CD14-positive monocyte (primary cell): Measurements from ENCODE around the gene MYOCD. TPM values are rescaled to one million over a fixed set of nuclear protein-coding genes. Genes with fewer than 3 reads are reported as not detected.

Source experiments
- DNase-seq, 3 donors: peaks; one replicate each; pipeline ENCODE4 v3.0.0-alpha.2; 2011 to 2022
- H2AFZ ChIP-seq: 2 replicates; pipeline ENCODE4 v1.6.0; 2012; ENCODE audit warnings: mild to moderate bottlenecking, low read depth, low read length, inconsistent platforms; ENCODE audit not compliant: insufficient read depth, poor library complexity, severe bottlenecking
- H3K27ac ChIP-seq, 2 donors: 1 replicate in 1 of 2; 2 replicates in 1 of 2; pipeline ENCODE4 v1.5.1; 2012 to 2013; ENCODE audit warnings: low read length in 2 of 2, control low read depth in 1 of 2, inconsistent platforms in 1 of 2, low read depth in 1 of 2, mild to moderate bottlenecking in 1 of 2
- H3K27me3 ChIP-seq, 2 donors: one replicate each; pipeline versions ENCODE4 v1.6.0 to v1.6.1; 2011 to 2013; ENCODE audit warnings: low read length in 2 of 2; ENCODE audit not compliant: control insufficient read depth in 2 of 2, insufficient read depth in 2 of 2
- H3K36me3 ChIP-seq, 2 donors: replicated peaks in 1 of 2; 1 replicate in 1 of 2; 2 replicates in 1 of 2; pipeline versions ENCODE4 v1.5.1 to v1.6.1; 2012 to 2013; ENCODE audit warnings: low read length in 2 of 2, control low read depth in 1 of 2, inconsistent platforms in 1 of 2, mild to moderate bottlenecking in 1 of 2; ENCODE audit not compliant: insufficient read depth in 2 of 2, control insufficient read depth in 1 of 2
- H3K4me1 ChIP-seq, 2 donors: 1 replicate in 1 of 2; 2 replicates in 1 of 2; pipeline versions ENCODE4 v1.5.1 to v1.6.1; 2012 to 2013; ENCODE audit warnings: low read length in 2 of 2, control low read depth in 1 of 2, inconsistent platforms in 1 of 2, mild to moderate bottlenecking in 1 of 2, moderate library complexity in 1 of 2; ENCODE audit not compliant: insufficient read depth in 2 of 2, control insufficient read depth in 1 of 2
- H3K4me2 ChIP-seq: replicated peaks from 2 replicates; pipeline ENCODE3; 2012; ENCODE audit warnings: low read length, moderate library complexity, mild to moderate bottlenecking; ENCODE audit not compliant: poor library complexity, severe bottlenecking; ENCODE audit errors: extremely low read depth
- H3K4me3 ChIP-seq, 3 experiments: fragments of 200-600 bp in 1 of 3; sonication (generic) in 1 of 3; replicated peaks in 1 of 3; 1 replicate in 2 of 3; 2 replicates in 1 of 3; pipeline ENCODE4 v1.5.1; 2011 to 2013; ENCODE audit warnings: low read length in 3 of 3, mild to moderate bottlenecking in 3 of 3, control low read depth in 2 of 3, low read depth in 2 of 3, inconsistent platforms in 1 of 3, moderate library complexity in 1 of 3
- H3K79me2 ChIP-seq: 2 replicates; pipeline ENCODE4 v1.6.0; 2012; ENCODE audit warnings: mild to moderate bottlenecking, control low read depth, inconsistent platforms, low read length, moderate library complexity; ENCODE audit not compliant: insufficient read depth
- H3K9ac ChIP-seq: 2 replicates; pipeline ENCODE4 v1.6.0; 2017; ENCODE audit warnings: low read length, mild to moderate bottlenecking; ENCODE audit not compliant: insufficient read depth, poor library complexity, severe bottlenecking
- H3K9me3 ChIP-seq, 2 donors: replicated peaks in 1 of 2; 1 replicate in 1 of 2; 2 replicates in 1 of 2; pipeline versions ENCODE4 v1.5.1 to v1.6.1; 2012 to 2013; ENCODE audit warnings: low read length in 2 of 2, control low read depth in 1 of 2; ENCODE audit not compliant: control insufficient read depth in 1 of 2, insufficient read depth in 1 of 2
- H4K20me1 ChIP-seq: 2 replicates; pipeline ENCODE4 v1.6.0; 2012; ENCODE audit warnings: mild to moderate bottlenecking, low read length, control low read depth, moderate library complexity; ENCODE audit not compliant: insufficient read depth
- H3K27ac Mint-ChIP-seq, 7 donors: one replicate each; pipeline ENCODE4 v1.8.0; 2020; ENCODE audit warnings: mild to moderate bottlenecking in 7 of 7, mixed read lengths in 7 of 7, moderate library complexity in 6 of 7, inconsistent platforms in 2 of 7
- H3K27me3 Mint-ChIP-seq, 3 donors: one replicate each; pipeline ENCODE4 v1.8.0; 2021 to 2022; ENCODE audit warnings: low read depth in 3 of 3, mild to moderate bottlenecking in 3 of 3, mixed read lengths in 3 of 3, moderate library complexity in 3 of 3, inconsistent platforms in 1 of 3
- H3K36me3 Mint-ChIP-seq, 2 donors: one replicate each; pipeline ENCODE4 v1.8.0; 2020; ENCODE audit warnings: mixed read lengths in 2 of 2, inconsistent platforms in 1 of 2, mild to moderate bottlenecking in 1 of 2
- H3K4me1 Mint-ChIP-seq: one replicate; pipeline ENCODE4 v1.8.0; 2020; ENCODE audit warnings: mild to moderate bottlenecking, mixed read lengths
- H3K4me3 Mint-ChIP-seq, 2 donors: one replicate each; pipeline ENCODE4 v1.8.0; 2020; ENCODE audit warnings: mild to moderate bottlenecking in 2 of 2, mixed read lengths in 2 of 2, moderate library complexity in 1 of 2
- H3K9me3 Mint-ChIP-seq, 7 donors: one replicate each; pipeline ENCODE4 v1.8.0; 2020 to 2022; ENCODE audit warnings: mixed read lengths in 7 of 7, mild to moderate bottlenecking in 6 of 7, moderate library complexity in 6 of 7, inconsistent platforms in 2 of 7
- WGBS: methylation state at CpG from one replicate; pipeline ENCODE4 v1.1.5; 2013; ENCODE audit warnings: missing lambda C conversion rate; ENCODE audit not compliant: insufficient coverage; 5-methylcytosine and 5-hydroxymethylcytosine counted together
- intact Hi-C, 2 donors: fragments of 100-400 bp; cut with micrococcal nuclease; formaldehyde crosslinking; loops; one replicate each; pipeline versions ENCODE4 v1.15.0 to v1.15.1; 2023
- polyA plus RNA-seq, 3 donors: library from polyadenylated mRNA; depleted of rRNA in 1 of 3; unstranded in 2 of 3; stranded (reverse) in 1 of 3; fragments of 300-500 nt in 2 of 3; fragments of >200 nt in 1 of 3; fragmentation: Illumina TruSeq in 2 of 3; gene quantifications; 1 replicate in 2 of 3; 2 replicates in 1 of 3; pipeline ENCODE4 v1.2.3, GENCODE V29; 2012 to 2021
- TF ChIP-seq, protein P1 (sequence below): fragments of 200-600 bp; IDR thresholded peaks from one replicate; pipeline ENCODE4 v1.8.0; 2022; ENCODE audit warnings: antibody characterized with exemption, mild to moderate bottlenecking

MYOCD gene
- polyA plus RNA-seq, 3 donors: not detected

DNA sequence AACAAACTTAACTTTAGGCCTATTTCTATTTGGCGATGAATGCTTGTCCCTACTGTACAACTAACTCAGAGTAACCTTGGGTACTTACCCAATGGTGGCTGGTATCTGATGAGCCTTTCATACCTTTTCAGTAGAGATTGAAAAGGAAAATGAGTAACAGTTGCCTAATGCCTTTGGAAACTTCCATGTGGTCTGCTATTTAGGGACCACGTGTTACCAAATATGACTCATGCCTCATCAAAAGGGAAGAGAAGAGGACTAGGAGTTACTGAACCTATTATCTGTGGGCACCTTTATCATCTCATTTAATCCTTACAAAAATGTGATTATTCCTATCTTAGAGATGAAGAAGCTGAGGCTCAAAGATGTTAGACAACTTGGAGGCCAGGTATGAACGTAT is 8.1 kb downstream of the MYOCD start:
- Mint-ChIP-seq H3K4me3 (no peak overlapping the region), H3K27me3 (peaks cover 2 to 3% (median 2%) of the 10 kb centered on the region in 3 donors), H3K9me3 (peaks cover 0 to 5% (median 0%) of the 10 kb centered on the region in 7 donors), H3K4me1 (no peaks in the 10 kb centered on the region), H3K27ac (no peak overlapping the region), H3K36me3 (no peaks in the 10 kb centered on the region)
- Histone ChIP-seq H3K27me3 (no peaks in the 10 kb centered on the region), H3K27ac (no peak overlapping the region), H3K79me2 (no peaks in the 10 kb centered on the region), H4K20me1 (no peaks in the 10 kb centered on the region), H3K36me3 (no peaks in the 10 kb centered on the region), H3K9ac (no peak overlapping the region), H3K9me3 (no peaks in the 10 kb centered on the region), H3K4me3 (no peak overlapping the region), H2AFZ (no peak overlapping the region), H3K4me2 (no peak overlapping the region), H3K4me1 (no peaks in the 10 kb centered on the region)
- WGBS: 80% methylated on average over 1 of the region's 3 CpGs
- intact Hi-C loops: no loop called here
- TF ChIP-seq, protein P1, sequence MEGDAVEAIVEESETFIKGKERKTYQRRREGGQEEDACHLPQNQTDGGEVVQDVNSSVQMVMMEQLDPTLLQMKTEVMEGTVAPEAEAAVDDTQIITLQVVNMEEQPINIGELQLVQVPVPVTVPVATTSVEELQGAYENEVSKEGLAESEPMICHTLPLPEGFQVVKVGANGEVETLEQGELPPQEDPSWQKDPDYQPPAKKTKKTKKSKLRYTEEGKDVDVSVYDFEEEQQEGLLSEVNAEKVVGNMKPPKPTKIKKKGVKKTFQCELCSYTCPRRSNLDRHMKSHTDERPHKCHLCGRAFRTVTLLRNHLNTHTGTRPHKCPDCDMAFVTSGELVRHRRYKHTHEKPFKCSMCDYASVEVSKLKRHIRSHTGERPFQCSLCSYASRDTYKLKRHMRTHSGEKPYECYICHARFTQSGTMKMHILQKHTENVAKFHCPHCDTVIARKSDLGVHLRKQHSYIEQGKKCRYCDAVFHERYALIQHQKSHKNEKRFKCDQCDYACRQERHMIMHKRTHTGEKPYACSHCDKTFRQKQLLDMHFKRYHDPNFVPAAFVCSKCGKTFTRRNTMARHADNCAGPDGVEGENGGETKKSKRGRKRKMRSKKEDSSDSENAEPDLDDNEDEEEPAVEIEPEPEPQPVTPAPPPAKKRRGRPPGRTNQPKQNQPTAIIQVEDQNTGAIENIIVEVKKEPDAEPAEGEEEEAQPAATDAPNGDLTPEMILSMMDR: no peak
- DNase-seq: no peak

DNA sequence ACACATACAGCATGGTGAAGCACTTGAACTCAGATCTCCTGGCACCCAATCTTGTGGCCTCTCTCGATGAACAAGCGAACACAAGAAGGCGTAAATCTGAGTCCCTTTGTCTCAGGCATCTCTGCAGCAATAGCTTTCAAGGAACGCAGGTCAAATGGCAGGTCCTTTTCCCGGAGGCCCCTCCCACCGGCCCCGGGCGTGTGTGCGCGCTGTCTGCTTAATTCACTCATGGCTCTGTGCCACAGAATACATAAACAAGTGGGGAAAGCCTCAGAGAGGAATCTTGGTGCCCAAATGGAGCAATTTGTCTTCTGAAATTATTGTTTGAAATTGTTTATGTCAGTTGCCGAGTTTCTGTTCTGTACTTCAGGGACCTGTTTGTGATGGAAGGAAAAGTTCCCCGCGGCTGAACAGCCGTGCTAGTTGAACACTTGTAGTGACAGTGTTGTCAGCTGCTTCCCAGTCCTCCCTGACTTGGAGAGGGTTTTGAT is 14.8 kb downstream of the MYOCD start:
- no peak overlapping the region for H3K4me2 ChIP-seq
- Mint-ChIP-seq H3K4me3 (no peak overlapping the region), H3K27ac (no peak overlapping the region), H3K36me3 (no peaks in the 10 kb centered on the region), H3K9me3 (peaks cover 0 to 19% (median 0%) of the 10 kb centered on the region in 7 donors), H3K27me3 (peaks cover 0 to 5% (median 0%) of the 10 kb centered on the region in 3 donors), H3K4me1 (no peaks in the 10 kb centered on the region)
- DNase-seq: no peak
- no peaks in the 10 kb centered on the region for H3K36me3 ChIP-seq
- intact Hi-C loops: no loop called here
- TF ChIP-seq, protein P1: no peak
- 88% methylated on average over 11 of the region's 14 CpGs for WGBS
- no peak overlapping the region for H2AFZ ChIP-seq
- no peaks in the 10 kb centered on the region for H3K9me3 ChIP-seq
- no peaks in the 10 kb centered on the region for H3K27me3 ChIP-seq
- no peak overlapping the region for H3K4me3 ChIP-seq
- no peaks in the 10 kb centered on the region for H3K79me2 ChIP-seq
- H4K20me1 ChIP-seq: no peaks in the 10 kb centered on the region
- H3K9ac ChIP-seq: no peak overlapping the region
- H3K27ac ChIP-seq: no peak overlapping the region
- H3K4me1 ChIP-seq: no peaks in the 10 kb centered on the region
